ENCODE data around the gene SELENOS.

DNA sequence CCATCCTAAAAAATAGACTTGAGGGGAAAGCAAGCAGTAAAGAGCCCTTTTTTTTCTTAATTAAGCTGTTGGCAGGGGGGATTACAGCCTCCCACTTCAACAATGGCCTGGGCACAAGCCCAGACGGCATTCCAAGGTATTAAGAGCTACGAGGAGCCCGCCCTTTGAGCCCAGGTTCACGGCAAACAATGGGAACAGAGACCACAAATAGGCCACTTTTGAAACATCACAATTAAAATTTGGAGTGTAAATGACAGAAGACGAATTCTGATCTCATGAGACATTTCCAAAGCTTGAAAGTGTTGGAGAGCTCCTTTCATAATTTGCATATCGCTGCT lies 34.3 kb downstream of the SELENOS start:
- TF ChIP-seq POLR2AphosphoS5 (IDR thresholded peaks at IDR 0.05) (no peak), POLR2A (IDR thresholded peaks at IDR 0.05) (no peak)
